GM21723 (cell line): ENCODE results near the gene ADAMTS9.
A peak's percentile ranks its signal among the peaks of the same experiment; 100 is the strongest.
"Not testable (repeated sequence)": the region's sequence is repeated elsewhere in the genome, so short reads cannot be mapped to it uniquely, and the experiment has no call there.

Experiments
- ATAC-seq: cut with Tn5 transposase; IDR thresholded peaks from one replicate; pipeline ENCODE4 v1.9.1; 2021; ENCODE audit warnings: mild to moderate bottlenecking, moderate library complexity; ENCODE audit not compliant: unreplicated experiment

ADAMTS9 gene

GRCh38 chr3:64550745-64551144, 137.1 kb downstream of the ADAMTS9 start:
- no peak for ATAC-seq

GRCh38 chr3:64549869-64550268, 137.9 kb downstream of the ADAMTS9 start:
- no peak for ATAC-seq

GRCh38 chr3:64548200-64548889, 139.5 kb downstream of the ADAMTS9 start:
- ATAC-seq, result no peak

GRCh38 chr3:64546856-64547255, 140.9 kb downstream of the ADAMTS9 start:
- ATAC-seq, result no peak

- ATAC-seq, result not testable (repeated sequence)
Measured at GRCh38 chr3:64545239-64545638, 142.6 kb downstream of the ADAMTS9 start.

- ATAC-seq, result no peak
Measured at GRCh38 chr3:64541803-64542202, 146.0 kb downstream of the ADAMTS9 start.

- ATAC-seq, result no peak
Measured at GRCh38 chr3:64539451-64540196, 148.2 kb downstream of the ADAMTS9 start.

GRCh38 chr3:64536166-64536565, 151.6 kb downstream of the ADAMTS9 start:
- no peak for ATAC-seq

- ATAC-seq, result peak; percentile 94
Measured at GRCh38 chr3:64533617-64534317, 154.0 kb downstream of the ADAMTS9 start.

GRCh38 chr3:64530434-64531049, 157.3 kb downstream of the ADAMTS9 start:
- no peak for ATAC-seq

GRCh38 chr3:64523324-64523723, 164.5 kb downstream of the ADAMTS9 start:
- ATAC-seq, result no peak

- ATAC-seq, result no peak
Measured at GRCh38 chr3:64520334-64520733, 167.5 kb downstream of the ADAMTS9 start.

GRCh38 chr3:64518950-64519349, 168.8 kb downstream of the ADAMTS9 start:
- no peak for ATAC-seq

- no peak for ATAC-seq
Measured at GRCh38 chr3:64518496-64518895, 169.3 kb downstream of the ADAMTS9 start.

GRCh38 chr3:64514889-64515288, 172.9 kb downstream of the ADAMTS9 start:
- ATAC-seq, result no peak

GRCh38 chr3:64509206-64509605, 178.6 kb downstream of the ADAMTS9 start:
- no peak for ATAC-seq

GRCh38 chr3:64508140-64508539, 179.7 kb downstream of the ADAMTS9 start:
- no peak for ATAC-seq

GRCh38 chr3:64506255-64506654, 181.5 kb downstream of the ADAMTS9 start:
- no peak for ATAC-seq

GRCh38 chr3:64505419-64505818, 182.4 kb downstream of the ADAMTS9 start:
- no peak for ATAC-seq

GRCh38 chr3:64502284-64502683, 185.5 kb downstream of the ADAMTS9 start:
- no peak for ATAC-seq

- ATAC-seq, result no peak
Measured at GRCh38 chr3:64501298-64501906, 186.4 kb downstream of the ADAMTS9 start.
